Umbilical cord (tissue), 2 donors: ENCODE measurements around the gene TRIM37. TPM values are rescaled to one million over a fixed set of nuclear protein-coding genes. Genes with fewer than 3 reads are reported as not detected.

Source experiments
- DNase-seq: peaks from one replicate; pipeline ENCODE4 v3.0.0-alpha.2; 2015; ENCODE audit warnings: low spot score
- total RNA-seq: library from RNA; depleted of rRNA; stranded (reverse); fragments of >200 nt; gene quantifications from one replicate; pipeline ENCODE4 v1.2.3, GENCODE V29; 2014; ENCODE audit warnings: low replicate concordance; ENCODE audit not compliant: insufficient read depth

The TRIM37 gene
- total RNA-seq, 1 donor from 2014 or later = 36.8 TPM

DNA sequence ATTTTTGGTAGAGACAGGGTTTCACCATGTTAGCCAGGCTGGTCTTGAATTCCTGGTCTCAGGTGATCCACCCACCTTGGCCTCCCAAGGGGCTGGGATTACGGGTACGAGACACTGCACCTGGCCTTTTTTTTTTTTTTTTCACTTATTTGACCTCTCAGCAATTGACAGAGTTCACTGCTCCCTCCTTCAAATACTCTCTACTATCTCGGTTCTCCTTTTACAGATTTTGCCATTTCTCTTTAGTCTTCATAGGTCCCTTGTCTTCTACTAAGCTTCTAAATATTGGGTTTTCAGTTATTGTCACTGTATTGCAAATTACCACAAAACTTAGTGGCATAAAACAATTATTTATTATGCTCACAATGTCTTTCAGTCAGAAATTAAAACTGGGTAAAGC, 159.3 kb downstream of the TRIM37 start:
- DNase-seq = no peak

DNA sequence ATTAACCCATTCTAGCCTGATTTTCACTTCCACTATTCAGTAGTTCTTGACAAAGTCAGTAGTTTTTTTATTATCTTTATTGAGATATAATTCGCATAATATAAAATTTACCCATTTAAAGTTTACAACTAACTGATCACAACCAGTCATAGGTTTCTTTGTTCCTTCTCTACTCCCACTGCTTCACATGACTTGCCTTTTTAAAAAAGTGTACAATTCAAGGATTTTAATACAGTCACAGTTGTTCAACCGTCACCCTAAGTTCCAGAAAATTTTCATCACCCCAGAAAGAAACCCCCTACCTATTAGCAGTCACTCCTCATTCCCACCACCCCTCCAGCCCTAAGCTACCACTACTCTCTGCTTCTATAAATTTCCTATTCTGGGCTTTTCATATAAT, 162.5 kb downstream of the TRIM37 start:
- no peak for DNase-seq

DNA sequence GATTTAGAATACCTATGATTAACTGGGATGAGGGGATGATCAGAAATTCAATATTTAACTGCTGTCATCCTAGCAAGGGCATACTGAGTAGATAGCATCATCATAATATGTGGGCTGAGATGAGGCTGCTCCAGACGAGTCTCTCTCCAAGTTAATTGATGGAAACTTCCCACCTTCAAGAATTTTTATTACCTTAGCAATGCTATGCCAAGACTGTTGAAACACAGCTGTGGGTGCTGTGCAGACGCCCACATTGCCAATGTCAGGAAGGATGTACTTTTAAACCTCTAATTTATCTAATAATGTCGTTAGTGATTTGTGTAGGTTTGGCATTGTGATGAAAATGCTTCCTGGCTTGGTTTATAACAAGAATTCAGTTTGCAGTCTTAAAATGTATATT, 170.4 kb downstream of the TRIM37 start:
- no peak for DNase-seq

DNA sequence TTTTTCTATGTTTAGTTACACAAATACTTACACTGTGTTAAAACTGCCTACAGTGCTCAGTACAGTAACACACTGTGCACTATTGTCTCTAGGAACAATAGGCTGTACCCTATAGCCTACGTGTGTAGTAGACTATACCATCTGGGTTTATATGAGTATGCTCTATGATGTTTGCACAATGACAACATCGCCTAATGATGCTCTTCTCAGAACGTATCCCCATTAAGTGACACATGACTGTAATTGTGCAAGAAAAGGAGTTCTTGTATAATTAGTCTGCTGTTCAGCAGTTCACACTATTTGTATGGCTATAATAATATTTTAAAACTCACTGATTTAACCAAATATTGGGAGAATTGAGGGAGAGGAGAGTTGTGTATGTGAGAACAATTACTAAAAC, 173.7 kb downstream of the TRIM37 start:
- no peak for DNase-seq

Other genes with a start within 250 kb of the TRIM37 start
- 99.7 TPM for gene SKA2, start 48.3 kb upstream of the TRIM37 start, total RNA-seq
- gene PRR11, start 48.9 kb upstream of the TRIM37 start, total RNA-seq = 20.9 TPM
- gene SMG8, start 103.2 kb upstream of the TRIM37 start, total RNA-seq = 15.4 TPM
- gene GDPD1, start 113.6 kb upstream of the TRIM37 start, total RNA-seq = not detected
- gene YPEL2, start 224.8 kb upstream of the TRIM37 start, total RNA-seq = 54.4 TPM